ENCODE results near the gene DPP9.

The DPP9 gene

GRCh38 chr19:4636151-4636717 lies 87.4 kb downstream of the DPP9 start:
- H3K27ac ChIP-seq (ENCODE audit: low read length) = no peak overlapping the region
- H3K4me3 ChIP-seq (ENCODE audit: low read depth in 1 of 2, low read length in 2 of 2) = peak overlapping the region; percentile 57 to 69
- peaks cover 3% of the 10 kb centered on the region for H3K27me3 ChIP-seq (ENCODE audit: low read depth, low read length)
- H3K4me1 ChIP-seq (ENCODE audit: control insufficient read depth in 1 of 2, insufficient read depth in 2 of 2, low read length in 2 of 2) = peaks cover 4 to 32% of the 10 kb centered on the region in 2 donors
- no peaks in the 10 kb centered on the region for H3K9me3 ChIP-seq (ENCODE audit: control insufficient read depth in 1 of 2, low read length in 2 of 2)
- H3K36me3 ChIP-seq (ENCODE audit: control insufficient read depth in 1 of 2, insufficient read depth in 2 of 2, low read length in 2 of 2) = no peaks in the 10 kb centered on the region

- Histone ChIP-seq H3K27me3 (ENCODE audit: low read depth, low read length) (peaks cover 3% of the 10 kb centered on the region), H3K9me3 (ENCODE audit: control insufficient read depth in 1 of 2, low read length in 2 of 2) (no peaks in the 10 kb centered on the region), H3K4me1 (ENCODE audit: control insufficient read depth in 1 of 2, insufficient read depth in 2 of 2, low read length in 2 of 2) (peaks cover 4 to 27% of the 10 kb centered on the region in 2 donors), H3K36me3 (ENCODE audit: control insufficient read depth in 1 of 2, insufficient read depth in 2 of 2, low read length in 2 of 2) (no peaks in the 10 kb centered on the region), H3K27ac (ENCODE audit: low read length) (no peak overlapping the region), H3K4me3 (ENCODE audit: low read depth in 1 of 2, low read length in 2 of 2) (peak overlapping the region; percentile 57 to 69)
These were observed 87.9 kb downstream of the DPP9 start for GRCh38 chr19:4635754-4636116.

DNA sequence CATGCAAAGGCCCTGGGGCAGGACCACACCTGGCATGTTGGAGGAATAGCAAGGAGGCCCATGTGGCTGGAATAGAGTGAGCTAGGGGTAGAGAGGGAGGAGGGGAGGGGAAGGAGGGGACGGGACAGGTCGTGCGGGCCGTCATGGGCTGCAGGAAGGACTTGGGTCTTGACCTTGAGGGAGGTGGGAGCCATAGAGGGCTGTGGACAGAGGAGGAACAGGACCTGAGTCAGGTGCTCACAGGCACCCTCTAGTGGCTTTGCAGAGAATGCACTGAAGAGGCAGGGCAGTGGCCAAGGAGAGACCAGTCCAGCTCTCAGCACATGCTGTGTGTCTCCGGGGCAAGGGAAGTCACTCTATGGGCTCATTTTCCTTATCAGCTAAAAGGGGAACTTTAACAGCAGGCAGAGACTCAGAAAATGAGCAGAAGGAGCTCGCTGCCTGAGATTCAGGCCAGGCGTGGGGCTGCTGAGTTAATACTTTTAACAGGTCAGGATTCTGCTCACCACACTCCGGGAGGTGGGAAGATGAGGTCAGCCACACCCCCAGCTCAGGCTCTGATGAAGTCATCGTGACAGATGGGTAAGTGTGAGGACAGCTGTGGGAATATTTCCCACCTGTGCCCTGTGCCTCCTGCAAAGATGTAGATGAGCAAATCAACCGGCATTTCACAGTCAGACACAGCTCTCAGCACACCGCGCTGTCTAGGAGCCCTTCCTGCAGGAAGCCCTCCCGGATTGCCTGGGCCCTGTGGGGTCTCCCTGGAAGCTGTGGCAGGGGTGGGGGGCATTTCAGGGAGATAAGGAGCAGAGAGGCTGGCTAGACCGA lies 90.3 kb downstream of the DPP9 start:
- Histone ChIP-seq H3K9me3 (ENCODE audit: control insufficient read depth in 1 of 2, low read length in 2 of 2) (no peaks in the 10 kb centered on the region), H3K27ac (ENCODE audit: low read length) (no peak overlapping the region), H3K27me3 (ENCODE audit: low read depth, low read length) (peaks cover 3% of the 10 kb centered on the region), H3K4me3 (ENCODE audit: low read depth in 1 of 2, low read length in 2 of 2) (no peak overlapping the region), H3K4me1 (ENCODE audit: control insufficient read depth in 1 of 2, insufficient read depth in 2 of 2, low read length in 2 of 2) (peaks cover 4 to 13% of the 10 kb centered on the region in 2 donors), H3K36me3 (ENCODE audit: control insufficient read depth in 1 of 2, insufficient read depth in 2 of 2, low read length in 2 of 2) (no peaks in the 10 kb centered on the region)

Measured in muscle layer of duodenum (tissue), 2 donors.